Measurements from ENCODE around the gene THSD4.

The THSD4 gene

DNA sequence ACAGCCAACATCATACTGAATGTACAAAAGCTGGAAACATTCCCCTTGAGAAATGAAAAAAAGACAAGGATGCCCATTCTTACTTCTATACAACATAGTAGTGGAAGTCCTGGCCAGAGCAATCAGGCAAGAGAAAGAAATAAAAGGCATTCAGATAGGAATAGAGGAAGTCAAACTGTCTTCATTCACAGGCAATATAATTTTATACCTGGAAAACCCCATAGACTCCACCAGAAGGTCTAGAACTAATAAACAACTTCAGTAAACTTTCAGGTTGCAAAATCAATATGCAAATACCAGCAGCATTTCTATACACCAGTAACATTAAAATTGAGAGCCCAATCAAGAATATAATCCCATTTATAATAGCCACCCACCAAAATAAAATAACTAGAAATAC lies 27.1 kb upstream of the THSD4 start:
- H3K4me3 ChIP-seq (replicated peaks; ENCODE audit: low read depth, low read length) = no peak overlapping the region
- no peak for DNase-seq (ENCODE audit: low read depth)
- TF ChIP-seq, protein P1, sequence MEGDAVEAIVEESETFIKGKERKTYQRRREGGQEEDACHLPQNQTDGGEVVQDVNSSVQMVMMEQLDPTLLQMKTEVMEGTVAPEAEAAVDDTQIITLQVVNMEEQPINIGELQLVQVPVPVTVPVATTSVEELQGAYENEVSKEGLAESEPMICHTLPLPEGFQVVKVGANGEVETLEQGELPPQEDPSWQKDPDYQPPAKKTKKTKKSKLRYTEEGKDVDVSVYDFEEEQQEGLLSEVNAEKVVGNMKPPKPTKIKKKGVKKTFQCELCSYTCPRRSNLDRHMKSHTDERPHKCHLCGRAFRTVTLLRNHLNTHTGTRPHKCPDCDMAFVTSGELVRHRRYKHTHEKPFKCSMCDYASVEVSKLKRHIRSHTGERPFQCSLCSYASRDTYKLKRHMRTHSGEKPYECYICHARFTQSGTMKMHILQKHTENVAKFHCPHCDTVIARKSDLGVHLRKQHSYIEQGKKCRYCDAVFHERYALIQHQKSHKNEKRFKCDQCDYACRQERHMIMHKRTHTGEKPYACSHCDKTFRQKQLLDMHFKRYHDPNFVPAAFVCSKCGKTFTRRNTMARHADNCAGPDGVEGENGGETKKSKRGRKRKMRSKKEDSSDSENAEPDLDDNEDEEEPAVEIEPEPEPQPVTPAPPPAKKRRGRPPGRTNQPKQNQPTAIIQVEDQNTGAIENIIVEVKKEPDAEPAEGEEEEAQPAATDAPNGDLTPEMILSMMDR (IDR thresholded peaks at IDR 0.05; ENCODE audit: low read length, missing control alignments) = no peak

DNA sequence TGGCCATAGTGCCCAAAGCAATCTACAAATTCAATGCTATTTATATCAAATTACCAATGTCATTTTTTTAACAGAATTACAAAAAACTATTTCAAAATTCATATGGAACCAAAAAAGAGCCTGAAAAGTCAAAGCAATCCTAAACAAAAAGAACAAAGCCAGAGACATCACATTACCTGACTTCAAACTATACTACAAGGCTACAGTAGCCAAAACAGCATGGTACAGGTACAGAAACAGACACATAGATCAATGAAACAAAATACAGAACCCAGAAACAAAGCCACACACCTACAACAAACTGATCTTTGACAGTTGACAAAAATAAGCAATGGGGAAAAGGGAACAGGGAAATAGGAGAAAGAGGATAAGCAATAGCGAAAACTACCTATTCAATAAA lies 26.6 kb upstream of the THSD4 start:
- TF ChIP-seq, protein P1 (IDR thresholded peaks at IDR 0.05; ENCODE audit: low read length, missing control alignments) = no peak
- no peak for DNase-seq (ENCODE audit: low read depth)
- no peak overlapping the region for H3K4me3 ChIP-seq (replicated peaks; ENCODE audit: low read depth, low read length)

GRCh38 chr15:71089801-71090200 lies 25.5 kb upstream of the THSD4 start:
- H3K4me3 ChIP-seq (replicated peaks; ENCODE audit: low read depth, low read length) = no peak overlapping the region
- TF ChIP-seq, protein P1 (IDR thresholded peaks at IDR 0.05; ENCODE audit: low read length, missing control alignments) = no peak
- no peak for DNase-seq (ENCODE audit: low read depth)

DNA sequence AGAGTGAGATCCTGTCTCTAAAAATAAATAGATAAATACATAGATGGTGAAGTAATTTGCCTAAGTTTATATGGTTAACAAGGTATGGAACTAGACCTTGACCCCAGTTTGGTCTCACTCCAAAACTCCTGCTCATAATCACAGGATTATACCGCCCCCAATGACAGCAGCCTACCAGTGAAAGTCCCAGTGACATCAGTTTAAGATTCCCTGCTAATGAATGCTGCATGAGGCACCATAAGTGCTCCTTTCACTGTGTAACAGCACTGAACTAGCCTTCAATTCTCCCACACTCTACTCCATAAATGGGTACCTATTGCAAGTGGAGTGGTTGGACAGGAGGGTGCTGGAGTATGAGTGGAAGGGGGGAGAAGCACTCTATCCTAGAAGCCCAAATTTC lies 23.7 kb upstream of the THSD4 start:
- no peak overlapping the region for H3K4me3 ChIP-seq (replicated peaks; ENCODE audit: low read depth, low read length)
- TF ChIP-seq, protein P1 (IDR thresholded peaks at IDR 0.05; ENCODE audit: low read length, missing control alignments) = no peak
- DNase-seq (ENCODE audit: low read depth) = no peak

DNA sequence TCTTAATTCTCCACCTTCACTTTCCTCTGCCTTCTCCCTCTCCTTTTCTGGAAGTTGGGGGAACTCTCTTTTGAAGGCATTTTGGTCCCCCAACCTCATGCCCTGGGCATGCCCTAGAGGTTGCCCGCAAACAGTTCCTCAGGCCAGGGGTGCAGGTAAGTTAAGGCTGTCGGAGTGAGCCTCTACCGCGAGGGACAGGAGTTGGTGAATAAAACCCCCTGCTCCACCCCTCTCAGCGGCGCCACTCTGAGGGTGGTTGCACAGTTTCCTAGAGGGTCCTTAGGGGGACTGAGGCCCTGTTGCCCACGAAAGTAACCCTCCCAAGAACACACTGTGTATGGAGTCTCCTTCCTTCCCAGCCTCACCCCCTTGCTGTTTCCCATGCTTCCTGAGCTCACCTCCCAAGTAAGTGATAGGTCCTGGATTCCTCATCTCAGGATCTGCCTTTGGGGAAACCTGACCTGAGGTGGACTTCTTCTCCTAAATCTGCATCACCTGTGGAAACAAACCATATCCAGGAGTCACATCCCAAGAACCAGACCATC lies 23.1 kb upstream of the THSD4 start:
- TF ChIP-seq, protein P1 (IDR thresholded peaks at IDR 0.05; ENCODE audit: low read length, missing control alignments) = no peak
- DNase-seq (ENCODE audit: low read depth) = no peak
- H3K4me3 ChIP-seq (replicated peaks; ENCODE audit: low read depth, low read length) = no peak overlapping the region

DNA sequence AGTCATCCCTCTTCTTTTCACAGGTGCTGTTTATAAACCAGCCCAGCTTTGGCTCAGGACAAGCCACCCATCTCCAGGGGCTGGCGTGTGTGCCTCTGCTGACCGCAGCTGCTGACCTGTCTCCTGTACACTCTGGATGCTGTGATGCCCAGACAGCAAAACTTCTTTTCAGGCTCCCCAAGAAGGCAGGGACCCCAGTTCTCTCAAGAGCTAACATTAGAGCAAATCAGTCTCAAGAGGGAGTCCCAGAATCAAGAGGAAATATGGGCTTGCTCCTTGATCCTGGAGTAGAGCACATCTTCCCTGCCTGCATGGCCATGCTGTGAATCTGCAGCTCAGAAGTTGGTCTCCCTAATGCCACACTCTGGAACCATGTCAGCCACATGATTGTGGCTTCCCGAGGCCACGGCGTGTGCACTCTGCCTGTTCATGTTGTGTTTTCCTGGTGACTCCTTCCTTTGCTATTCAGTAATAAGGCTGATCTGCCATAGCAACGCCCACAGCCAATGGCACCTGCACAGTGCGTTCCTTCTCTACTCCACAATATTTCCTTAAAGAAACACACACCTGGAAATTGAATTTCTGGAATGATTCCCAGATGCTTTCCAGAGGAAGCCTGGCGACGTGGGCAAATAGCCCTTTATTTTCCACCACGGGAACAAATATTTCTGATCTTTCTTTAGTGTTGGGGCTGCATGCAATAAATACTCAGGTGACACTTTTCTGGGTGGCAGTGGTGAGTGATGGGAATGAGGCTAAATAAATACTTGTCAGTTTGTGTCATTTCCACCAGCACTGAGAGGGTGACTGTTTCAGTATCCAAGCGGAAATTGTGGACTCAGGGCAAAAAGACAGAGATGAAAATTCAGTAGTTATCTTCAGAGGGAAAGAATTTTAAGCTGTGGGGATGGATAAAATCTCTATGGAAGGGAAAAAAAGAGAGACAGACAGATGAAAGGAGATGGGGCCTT lies 21.9 kb upstream of the THSD4 start:
- peak; percentile 51 for DNase-seq (ENCODE audit: low read depth)
- TF ChIP-seq, protein P1 (IDR thresholded peaks at IDR 0.05; ENCODE audit: low read length, missing control alignments) = no peak
- H3K4me3 ChIP-seq (replicated peaks; ENCODE audit: low read depth, low read length) = no peak overlapping the region

Measured in fibroblast of pulmonary artery (primary cell).